ENCODE results near the gene CPT2.

CPT2 gene

GRCh38 chr1:53196485-53197290, at the start of gene CPT2:
CPT2 (plus strand) TSS chr1:53196824; CDS start chr1:53196944, 120 bp downstream.
- Mint-ChIP-seq H3K9me3 (peaks cover 2 to 4% of the 10 kb centered on the region in 2 donors), H3K27me3 (no peaks in the 10 kb centered on the region), H3K4me3 (peak within 1 kb of the TSS; percentile 85 to 93), H3K4me1 (peaks cover 14 to 25% of the 10 kb centered on the region in 2 donors), H3K36me3 (peaks cover 16 to 18% of the 10 kb centered on the region in 2 donors), H3K27ac (peak within 1 kb of the TSS; percentile 96)
- DNase-seq, result peak; percentile 84
- ATAC-seq (replicated peaks), result peak; percentile 99

- Mint-ChIP-seq H3K27ac (no peak overlapping the region), H3K36me3 (no peaks in the 10 kb centered on the region), H3K4me1 (no peaks in the 10 kb centered on the region), H3K9me3 (no peaks in the 10 kb centered on the region), H3K27me3 (peaks cover 4 to 8% of the 10 kb centered on the region in 2 donors), H3K4me3 (no peak overlapping the region)
- ATAC-seq (replicated peaks) (no peak), DNase-seq (no peak)
These were observed 49.5 kb upstream of the CPT2 start for GRCh38 chr1:53147174-53147573.

GRCh38 chr1:53148123-53148522, 48.5 kb upstream of the CPT2 start:
- peaks cover 2 to 4% of the 10 kb centered on the region in 2 donors for H3K27me3 Mint-ChIP-seq
- H3K27ac Mint-ChIP-seq, result no peak overlapping the region
- ATAC-seq (replicated peaks), result no peak
- H3K4me3 Mint-ChIP-seq, result no peak overlapping the region
- H3K36me3 Mint-ChIP-seq, result no peaks in the 10 kb centered on the region
- no peak for DNase-seq
- no peaks in the 10 kb centered on the region for H3K4me1 Mint-ChIP-seq
- no peaks in the 10 kb centered on the region for H3K9me3 Mint-ChIP-seq

GRCh38 chr1:53153752-53154151, 42.9 kb upstream of the CPT2 start:
- no peak for ATAC-seq (replicated peaks)

GRCh38 chr1:53154859-53155438, 41.7 kb upstream of the CPT2 start:
- H3K27me3 Mint-ChIP-seq, result peaks cover 4 to 11% of the 10 kb centered on the region in 2 donors

More at GRCh38 chr1:53153752-53154151, 42.9 kb upstream of the CPT2 start:
- H3K4me1 Mint-ChIP-seq, result no peaks in the 10 kb centered on the region
- no peak for DNase-seq
- no peaks in the 10 kb centered on the region for H3K36me3 Mint-ChIP-seq
- peaks cover 4 to 11% of the 10 kb centered on the region in 2 donors for H3K27me3 Mint-ChIP-seq
- no peak overlapping the region for H3K27ac Mint-ChIP-seq
- H3K4me3 Mint-ChIP-seq, result no peak overlapping the region
- peaks cover 0 to 1% of the 10 kb centered on the region in 2 donors for H3K9me3 Mint-ChIP-seq

GRCh38 chr1:53155534-53155933, 41.1 kb upstream of the CPT2 start:
- Mint-ChIP-seq H3K9me3 (peaks cover 0 to 1% of the 10 kb centered on the region in 2 donors), H3K4me3 (no peak overlapping the region), H3K36me3 (no peaks in the 10 kb centered on the region), H3K27me3 (peaks cover 4 to 11% of the 10 kb centered on the region in 2 donors), H3K4me1 (no peaks in the 10 kb centered on the region), H3K27ac (no peak overlapping the region)
- ATAC-seq (replicated peaks) (no peak), DNase-seq (no peak)

More at GRCh38 chr1:53154859-53155438, 41.7 kb upstream of the CPT2 start:
- Mint-ChIP-seq H3K9me3 (peaks cover 0 to 1% of the 10 kb centered on the region in 2 donors), H3K4me3 (no peak overlapping the region), H3K27ac (no peak overlapping the region), H3K4me1 (no peaks in the 10 kb centered on the region), H3K36me3 (no peaks in the 10 kb centered on the region)
- ATAC-seq (replicated peaks), result no peak
- no peak for DNase-seq

- Mint-ChIP-seq H3K27me3 (peaks cover 4 to 11% of the 10 kb centered on the region in 2 donors), H3K4me1 (no peaks in the 10 kb centered on the region), H3K4me3 (no peak overlapping the region), H3K9me3 (peaks cover 0 to 1% of the 10 kb centered on the region in 2 donors), H3K27ac (no peak overlapping the region), H3K36me3 (no peaks in the 10 kb centered on the region)
- ATAC-seq (replicated peaks) (no peak), DNase-seq (no peak)
These were observed 40.7 kb upstream of the CPT2 start for GRCh38 chr1:53155945-53156344.

- Mint-ChIP-seq H3K9me3 (peaks cover 0 to 1% of the 10 kb centered on the region in 2 donors), H3K36me3 (no peaks in the 10 kb centered on the region), H3K4me3 (no peak overlapping the region), H3K4me1 (no peaks in the 10 kb centered on the region), H3K27me3 (peaks cover 4 to 11% of the 10 kb centered on the region in 2 donors), H3K27ac (no peak overlapping the region)
- DNase-seq (no peak), ATAC-seq (replicated peaks) (no peak)
These were observed 39.8 kb upstream of the CPT2 start for GRCh38 chr1:53156783-53157182.

- Mint-ChIP-seq H3K36me3 (no peaks in the 10 kb centered on the region), H3K4me3 (no peak overlapping the region), H3K4me1 (no peaks in the 10 kb centered on the region), H3K27me3 (peaks cover 10 to 18% of the 10 kb centered on the region in 2 donors), H3K9me3 (peaks cover 0 to 1% of the 10 kb centered on the region in 2 donors), H3K27ac (no peak overlapping the region)
- DNase-seq (no peak), ATAC-seq (replicated peaks) (no peak)
These were observed 37.7 kb upstream of the CPT2 start for GRCh38 chr1:53158900-53159299.

GRCh38 chr1:53160924-53161378, 35.7 kb upstream of the CPT2 start:
- no peak overlapping the region for H3K27ac Mint-ChIP-seq
- H3K4me1 Mint-ChIP-seq, result no peaks in the 10 kb centered on the region
- H3K4me3 Mint-ChIP-seq, result no peak overlapping the region
- H3K36me3 Mint-ChIP-seq, result no peaks in the 10 kb centered on the region
- H3K9me3 Mint-ChIP-seq, result peaks cover 0 to 1% of the 10 kb centered on the region in 2 donors
- DNase-seq, result no peak
- H3K27me3 Mint-ChIP-seq, result peaks cover 10 to 36% of the 10 kb centered on the region in 2 donors
- ATAC-seq (replicated peaks), result no peak

GRCh38 chr1:53162621-53163020, 34.0 kb upstream of the CPT2 start:
- Mint-ChIP-seq H3K4me3 (no peak overlapping the region), H3K36me3 (no peaks in the 10 kb centered on the region), H3K4me1 (no peaks in the 10 kb centered on the region), H3K27ac (no peak overlapping the region), H3K27me3 (peaks cover 10 to 50% of the 10 kb centered on the region in 2 donors), H3K9me3 (peaks cover 0 to 1% of the 10 kb centered on the region in 2 donors)
- ATAC-seq (replicated peaks) (no peak), DNase-seq (no peak)

GRCh38 chr1:53163291-53163768, 33.3 kb upstream of the CPT2 start:
- H3K36me3 Mint-ChIP-seq, result no peaks in the 10 kb centered on the region
- H3K27me3 Mint-ChIP-seq, result peaks cover 6 to 44% of the 10 kb centered on the region in 2 donors
- no peak for ATAC-seq (replicated peaks)
- H3K9me3 Mint-ChIP-seq, result no peaks in the 10 kb centered on the region
- H3K4me3 Mint-ChIP-seq, result no peak overlapping the region
- no peaks in the 10 kb centered on the region for H3K4me1 Mint-ChIP-seq
- DNase-seq, result no peak
- no peak overlapping the region for H3K27ac Mint-ChIP-seq

GRCh38 chr1:53165408-53165961, 31.1 kb upstream of the CPT2 start:
- Mint-ChIP-seq H3K27me3 (peaks cover 6 to 44% of the 10 kb centered on the region in 2 donors), H3K27ac (no peak overlapping the region), H3K9me3 (no peaks in the 10 kb centered on the region), H3K4me1 (no peaks in the 10 kb centered on the region), H3K36me3 (no peaks in the 10 kb centered on the region), H3K4me3 (no peak overlapping the region)
- DNase-seq (no peak), ATAC-seq (replicated peaks) (no peak)

- Mint-ChIP-seq H3K27me3 (peaks cover 6 to 44% of the 10 kb centered on the region in 2 donors), H3K27ac (no peak overlapping the region), H3K9me3 (no peaks in the 10 kb centered on the region), H3K4me3 (no peak overlapping the region), H3K4me1 (no peaks in the 10 kb centered on the region), H3K36me3 (no peaks in the 10 kb centered on the region)
- ATAC-seq (replicated peaks) (no peak), DNase-seq (no peak)
These were observed 30.3 kb upstream of the CPT2 start for GRCh38 chr1:53166366-53166765.
